ENCODE measurements around the gene PDE11A. TPM values are rescaled to one million over a fixed set of nuclear protein-coding genes. Genes with fewer than 3 reads are reported as not detected.

PDE11A gene
- total and polyA plus RNA-seq, 12 donors: 0.26 to 2.9 (median 0.58) TPM

GRCh38 chr2:177682006-177682405 is 390.6 kb downstream of the PDE11A start:
- WGBS, 4 donors: 94 to 97% (median 96%) methylated on average over 2 of the region's 2 CpGs
- Histone ChIP-seq H3K36me3 (replicated peaks in 1 of 2) (no peaks in the 10 kb centered on the region), H3K27me3 (no peaks in the 10 kb centered on the region), H3K9me3 (replicated peaks in 1 of 3) (no peaks in the 10 kb centered on the region), H3K4me3 (no peak overlapping the region), H3K4me1 (replicated peaks in 1 of 2) (no peaks in the 10 kb centered on the region), H3K27ac (no peak overlapping the region)
- intact Hi-C loops (cut with DNase I): no loop called here
- TF ChIP-seq CTCF (IDR thresholded peaks at IDR 0.05): no peak
- TF ChIP-seq POLR2A (IDR thresholded peaks at IDR 0.05): no peak
- DNase-seq: no peak

DNA sequence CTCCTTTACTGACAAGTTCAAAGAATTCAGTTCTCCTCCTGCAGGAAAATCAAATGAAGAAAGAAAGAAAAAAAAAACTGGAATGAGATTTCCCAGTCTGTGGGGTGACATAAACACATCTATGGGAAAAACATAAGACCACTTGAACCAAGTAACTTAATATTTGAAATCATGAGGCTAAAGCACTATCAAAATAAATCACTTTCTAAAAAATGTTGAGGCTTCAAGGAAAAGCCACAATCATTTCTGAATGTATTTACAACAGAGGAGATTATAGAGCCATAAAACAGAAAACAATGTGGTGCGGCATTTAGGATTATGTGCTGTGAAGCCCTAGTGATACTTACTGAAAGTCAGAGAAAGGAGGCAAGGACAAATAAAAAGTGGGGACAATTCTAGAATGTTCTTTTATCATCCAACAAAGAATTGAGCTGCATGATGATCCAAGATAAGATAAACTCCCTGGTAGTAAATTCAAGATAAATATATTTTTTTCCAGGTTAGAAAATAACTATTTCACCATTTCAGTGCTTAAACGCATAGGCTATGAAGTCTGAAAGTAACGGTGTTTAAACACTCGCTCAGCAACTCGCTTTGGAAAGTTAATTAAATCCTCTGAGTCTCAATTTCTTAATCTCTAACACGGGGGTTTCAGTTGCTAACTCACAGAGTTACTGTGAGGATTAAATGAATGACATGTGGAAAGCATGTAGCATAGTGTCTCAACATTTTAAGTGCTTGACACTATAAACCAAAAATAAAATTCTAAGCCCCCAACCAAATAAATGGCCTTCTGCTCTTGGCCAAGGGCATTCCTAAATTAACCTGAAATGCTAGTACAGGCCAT is 391.5 kb downstream of the PDE11A start:
- no peaks in the 10 kb centered on the region for H3K4me1 ChIP-seq (replicated peaks in 1 of 2)
- no peak overlapping the region for H3K27ac ChIP-seq
- no peak for DNase-seq
- H3K4me3 ChIP-seq: no peak overlapping the region
- no peaks in the 10 kb centered on the region for H3K9me3 ChIP-seq (replicated peaks in 1 of 3)
- no peaks in the 10 kb centered on the region for H3K36me3 ChIP-seq (replicated peaks in 1 of 2)
- no peak for TF ChIP-seq POLR2A (IDR thresholded peaks at IDR 0.05)
- no peak for TF ChIP-seq CTCF (IDR thresholded peaks at IDR 0.05)
- intact Hi-C loops (cut with DNase I): no loop called here
- WGBS, 4 donors: 84 to 96% (median 93%) methylated on average over 6 of the region's 6 CpGs
- H3K27me3 ChIP-seq: no peaks in the 10 kb centered on the region

DNA sequence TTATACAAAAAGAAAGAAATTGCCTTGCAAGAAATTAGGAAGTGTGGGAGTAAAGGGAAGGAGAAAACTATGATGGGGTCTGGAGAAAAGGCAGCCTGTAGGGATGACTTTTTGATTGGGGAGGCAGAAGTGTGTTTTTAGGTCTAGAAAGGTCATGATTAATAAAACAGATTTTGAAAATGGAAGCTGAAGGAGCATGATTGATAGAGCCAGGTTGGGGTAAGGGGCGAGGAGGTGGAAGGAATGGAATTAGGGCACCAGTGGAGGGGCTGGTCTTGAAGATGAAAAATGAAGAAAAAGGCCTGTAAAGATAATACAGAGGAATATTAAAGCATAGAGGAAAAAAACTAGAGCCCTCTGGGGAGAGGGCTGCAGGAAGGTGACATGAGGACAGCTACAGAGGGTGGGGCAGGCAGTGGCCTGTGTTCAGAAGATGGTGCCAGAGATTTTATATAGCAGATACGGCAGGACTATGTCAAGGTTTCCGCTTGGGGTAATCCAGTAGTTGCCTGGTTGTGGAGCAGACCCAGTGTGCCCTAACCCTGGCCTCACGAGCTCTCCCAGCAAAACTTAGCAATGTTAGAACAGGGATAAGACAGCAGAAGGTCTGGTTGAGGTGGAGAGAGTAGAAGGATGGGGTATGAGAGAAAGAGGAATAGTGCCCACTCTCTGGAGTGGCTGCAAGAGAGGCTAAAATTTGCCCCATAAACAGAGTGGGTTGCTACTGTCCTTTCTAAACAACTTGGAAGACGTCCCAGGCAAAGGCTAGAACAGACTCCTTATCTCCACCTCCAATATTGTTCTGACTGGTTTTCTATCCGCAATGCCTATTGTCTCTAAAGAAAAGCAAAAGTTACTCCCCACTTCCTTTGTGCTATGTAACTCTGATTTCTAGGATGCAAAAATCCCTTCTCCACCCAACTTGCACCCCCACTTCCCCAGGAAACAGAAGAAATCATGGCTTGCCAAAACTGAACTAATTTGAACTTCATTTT is 392.7 kb downstream of the PDE11A start:
- Histone ChIP-seq H3K4me1 (replicated peaks in 1 of 2) (peaks cover 0 to 8% of the 10 kb centered on the region in 2 donors), H3K27me3 (no peaks in the 10 kb centered on the region), H3K36me3 (replicated peaks in 1 of 2) (no peaks in the 10 kb centered on the region), H3K4me3 (no peak overlapping the region), H3K9me3 (replicated peaks in 1 of 3) (no peaks in the 10 kb centered on the region), H3K27ac (no peak overlapping the region)
- no peak for TF ChIP-seq POLR2A (IDR thresholded peaks at IDR 0.05)
- TF ChIP-seq CTCF (IDR thresholded peaks at IDR 0.05): no peak
- DNase-seq: no peak
- WGBS, 4 donors: 68 to 77% (median 71%) methylated on average over 6 of the region's 6 CpGs
- intact Hi-C loops (cut with DNase I): no loop called here

DNA sequence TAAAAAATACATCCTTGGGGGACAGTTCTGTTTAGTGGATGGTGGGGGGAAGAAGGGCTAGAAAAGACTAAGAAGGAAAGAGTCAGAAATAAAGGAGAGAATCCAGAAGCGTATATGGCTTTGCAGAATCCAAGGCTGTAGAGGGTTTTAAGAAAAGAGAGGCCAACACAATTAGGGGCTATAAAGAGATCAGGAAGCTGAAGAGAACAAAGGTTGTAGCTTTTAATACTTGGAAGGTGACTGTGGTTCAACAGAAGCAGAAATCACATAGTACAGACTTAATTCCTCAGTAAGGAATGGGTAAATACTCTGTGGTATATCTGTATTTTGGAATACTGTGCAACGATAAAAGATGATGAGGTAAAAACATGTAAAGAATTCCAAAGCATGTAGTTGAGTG is 393.6 kb downstream of the PDE11A start:
- no peaks in the 10 kb centered on the region for H3K27me3 ChIP-seq
- TF ChIP-seq POLR2A (IDR thresholded peaks at IDR 0.05) (no peak), CTCF (IDR thresholded peaks at IDR 0.05) (no peak)
- peaks cover 0 to 8% of the 10 kb centered on the region in 2 donors for H3K4me1 ChIP-seq (replicated peaks in 1 of 2)
- H3K9me3 ChIP-seq (replicated peaks in 1 of 3): no peaks in the 10 kb centered on the region
- H3K27ac ChIP-seq: no peak overlapping the region
- intact Hi-C loops (cut with DNase I): no loop called here
- no peak for DNase-seq
- no peak overlapping the region for H3K4me3 ChIP-seq
- no peaks in the 10 kb centered on the region for H3K36me3 ChIP-seq (replicated peaks in 1 of 2)
- 84 to 96% (median 92%) methylated on average over 2 of the region's 2 CpGs for WGBS, 4 donors

Data from adrenal gland (tissue), 12 donors.